Measurements from ENCODE around the gene WDR72.
"Not testable (repeated sequence)": the region's sequence is repeated elsewhere in the genome, so short reads cannot be mapped to it uniquely, and the experiment has no call there.

WDR72 gene

DNA sequence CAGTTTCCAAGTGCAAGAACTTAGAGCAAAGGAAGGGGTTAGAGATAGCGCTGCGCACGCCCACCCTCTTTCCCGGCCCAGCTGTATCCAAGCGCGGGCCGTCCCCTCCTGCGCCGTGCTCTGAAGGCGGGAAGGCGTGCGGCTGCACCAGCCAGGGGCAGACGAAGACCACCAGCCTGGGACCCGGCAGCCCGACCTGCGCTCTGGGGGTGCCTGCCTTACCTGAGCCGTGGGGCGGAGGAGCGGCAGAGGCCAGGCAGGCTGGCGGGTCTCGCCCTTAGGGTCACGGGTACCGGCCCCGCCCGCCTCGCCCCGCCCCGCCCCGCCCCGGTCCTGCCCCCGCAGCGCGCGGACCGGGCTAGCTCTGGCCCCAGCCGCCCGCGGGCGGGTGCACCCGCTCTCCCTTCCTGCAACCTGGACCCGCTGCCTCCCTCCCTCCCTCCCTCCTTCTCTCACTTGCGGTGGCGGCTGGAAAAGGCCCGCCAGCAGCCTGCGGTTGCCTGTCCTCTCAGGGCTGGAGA, at the start of gene WDR72:
TSS of gene WDR72 (minus strand) at position 253 of the 521 bp plus-strand sequence. CDS start 26,514 bp downstream, outside the sequence.
- no peak for DNase-seq (ENCODE audit: low read depth in 2 of 2)

- no peak for DNase-seq (ENCODE audit: low read depth in 2 of 2)
Measured at GRCh38 chr15:53808058-53808706, 48.7 kb upstream of the WDR72 start.

- DNase-seq (ENCODE audit: low read depth in 2 of 2): no peak
Measured at GRCh38 chr15:53807501-53807900, 48.0 kb upstream of the WDR72 start.

DNA sequence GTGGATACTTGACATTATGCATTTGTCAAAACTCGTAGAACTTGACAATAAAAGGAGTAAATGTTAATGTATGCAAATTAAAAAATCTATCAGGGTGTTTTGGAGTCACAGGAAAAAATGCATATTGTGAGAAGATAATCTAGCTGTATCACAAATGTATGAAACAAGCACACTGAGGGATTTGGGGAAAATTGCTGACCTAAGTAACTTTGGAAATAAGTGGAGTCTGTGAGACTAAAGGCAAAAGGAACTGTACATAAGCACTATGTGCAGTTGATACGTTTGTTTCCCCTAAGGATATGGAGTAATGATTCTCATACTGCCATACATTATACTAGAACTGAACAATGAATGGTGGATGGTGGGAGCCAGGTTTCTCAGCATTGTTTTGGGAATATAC, 43.2 kb upstream of the WDR72 start:
- no peak for DNase-seq (ENCODE audit: low read depth in 2 of 2)

- no peak for DNase-seq (ENCODE audit: low read depth in 2 of 2)
Measured at GRCh38 chr15:53791581-53791980, 32.1 kb upstream of the WDR72 start.

- no peak for DNase-seq (ENCODE audit: low read depth in 2 of 2)
Measured at GRCh38 chr15:53789654-53790375, 30.4 kb upstream of the WDR72 start.

GRCh38 chr15:53786401-53786800, 26.9 kb upstream of the WDR72 start:
- no peak for DNase-seq (ENCODE audit: low read depth in 2 of 2)

GRCh38 chr15:53785241-53785640, 25.8 kb upstream of the WDR72 start:
- not testable (repeated sequence) for DNase-seq (ENCODE audit: low read depth in 2 of 2)

DNA sequence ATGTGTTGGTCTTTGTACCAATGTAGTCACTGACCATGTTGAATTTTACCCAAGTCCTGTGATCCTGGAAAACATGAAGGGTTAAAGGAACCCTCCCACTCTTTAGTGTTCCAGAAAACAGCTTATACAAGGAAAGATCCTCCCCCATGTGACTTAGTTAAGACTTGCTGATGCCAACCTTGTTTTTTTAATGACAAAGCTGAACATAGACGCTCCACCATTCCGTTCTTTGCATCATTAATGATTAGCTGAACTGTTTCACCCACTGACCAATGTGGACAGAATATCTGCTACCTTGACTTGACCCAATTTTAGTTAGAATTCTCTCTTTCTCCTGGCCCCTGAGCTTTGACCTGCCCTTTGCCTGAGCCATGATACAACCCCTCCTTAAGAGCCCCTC, 3.5 kb upstream of the WDR72 start:
- DNase-seq (ENCODE audit: low read depth in 2 of 2): no peak

DNA sequence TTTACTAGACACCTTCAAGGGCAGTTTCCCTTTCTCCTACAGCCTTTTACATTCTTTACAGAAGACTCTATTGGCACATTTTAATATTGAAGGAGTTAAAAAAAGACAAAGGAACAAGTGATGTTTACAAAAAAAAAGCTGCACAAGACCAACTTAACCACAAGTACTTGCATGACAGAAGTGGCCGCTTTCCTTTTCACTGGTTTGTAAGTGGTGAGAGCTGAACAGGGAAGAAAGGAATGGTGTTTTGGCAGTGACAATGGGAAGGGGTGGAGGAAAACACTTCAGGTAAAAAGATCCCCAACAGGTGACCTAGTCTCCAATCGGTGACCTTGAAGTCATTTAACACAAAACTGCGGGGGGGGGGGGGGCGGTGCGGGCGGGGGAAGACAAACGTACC, 1.1 kb downstream of the WDR72 start:
- DNase-seq (ENCODE audit: low read depth in 2 of 2): no peak

- DNase-seq (ENCODE audit: low read depth in 2 of 2): no peak
Measured at GRCh38 chr15:53757906-53758305, 1.6 kb downstream of the WDR72 start.

GRCh38 chr15:53753813-53754212, 5.7 kb downstream of the WDR72 start:
- no peak for DNase-seq (ENCODE audit: low read depth in 2 of 2)

- DNase-seq (ENCODE audit: low read depth in 2 of 2): no peak
Measured at GRCh38 chr15:53752406-53752805, 7.1 kb downstream of the WDR72 start.

DNA sequence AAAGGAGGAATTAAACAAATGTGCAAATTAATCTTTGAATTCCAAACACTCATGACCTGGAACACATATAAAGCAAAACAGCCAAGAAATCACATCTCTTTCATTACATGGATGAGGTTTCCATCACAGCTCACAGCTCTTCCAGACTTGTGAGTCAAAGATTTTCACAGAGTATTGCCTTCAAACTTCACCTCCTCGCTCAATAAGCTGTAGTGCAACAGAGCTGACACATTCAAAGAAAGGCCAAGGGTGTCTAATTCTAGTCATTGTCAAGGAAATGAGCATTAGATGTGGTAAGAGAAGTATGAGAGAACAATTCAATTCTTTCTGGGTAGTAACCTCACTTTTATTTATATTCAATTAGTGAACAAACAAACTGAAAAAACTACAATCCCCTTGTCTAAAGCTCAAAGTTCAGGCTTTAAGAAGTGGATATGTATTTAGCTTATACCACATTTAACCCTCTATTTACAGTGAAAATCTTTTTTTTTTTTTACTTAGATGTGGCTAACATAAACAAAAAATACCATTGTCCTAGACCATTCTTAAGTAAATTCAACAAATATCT, 11.9 kb downstream of the WDR72 start:
- no peak for DNase-seq (ENCODE audit: low read depth in 2 of 2)

DNA sequence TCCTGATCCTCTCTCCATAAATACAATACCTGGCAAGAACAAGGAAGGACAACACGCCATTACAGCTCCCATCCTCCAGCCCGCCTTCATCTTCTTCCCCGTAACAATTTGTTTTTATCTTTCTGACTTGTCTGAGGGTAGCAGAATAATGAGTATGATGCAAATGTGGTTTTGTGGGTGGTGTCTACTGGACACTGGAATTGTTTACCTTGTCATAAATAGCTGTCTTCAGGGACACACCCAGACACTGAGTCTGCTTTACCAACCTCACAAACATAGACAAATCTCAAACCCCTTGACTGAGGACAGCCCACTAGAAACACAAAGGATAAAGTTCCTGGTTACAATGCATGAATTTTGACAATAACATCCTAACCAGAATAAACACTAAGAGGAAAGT, 13.4 kb downstream of the WDR72 start:
- DNase-seq (ENCODE audit: low read depth in 2 of 2): no peak

DNA sequence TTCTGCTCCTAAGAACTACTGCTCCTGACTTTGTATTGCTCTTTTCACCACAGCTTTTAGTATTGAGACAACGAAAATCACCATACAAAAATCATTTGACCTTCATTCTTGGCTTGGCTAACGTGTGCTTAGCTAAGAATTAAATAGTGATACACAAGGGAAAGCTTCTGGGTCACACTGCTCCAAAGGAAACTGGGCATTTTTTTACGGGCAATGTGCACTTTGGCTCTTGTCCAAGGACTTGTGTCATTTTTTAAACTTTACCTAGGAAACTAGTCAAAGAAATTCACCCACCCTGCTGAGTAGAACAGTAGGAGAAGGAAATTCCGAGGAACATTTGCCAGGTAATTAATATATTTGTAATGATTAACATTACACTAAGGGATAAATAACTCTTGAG, 19.8 kb downstream of the WDR72 start:
- no peak for DNase-seq (ENCODE audit: low read depth in 2 of 2)

DNA sequence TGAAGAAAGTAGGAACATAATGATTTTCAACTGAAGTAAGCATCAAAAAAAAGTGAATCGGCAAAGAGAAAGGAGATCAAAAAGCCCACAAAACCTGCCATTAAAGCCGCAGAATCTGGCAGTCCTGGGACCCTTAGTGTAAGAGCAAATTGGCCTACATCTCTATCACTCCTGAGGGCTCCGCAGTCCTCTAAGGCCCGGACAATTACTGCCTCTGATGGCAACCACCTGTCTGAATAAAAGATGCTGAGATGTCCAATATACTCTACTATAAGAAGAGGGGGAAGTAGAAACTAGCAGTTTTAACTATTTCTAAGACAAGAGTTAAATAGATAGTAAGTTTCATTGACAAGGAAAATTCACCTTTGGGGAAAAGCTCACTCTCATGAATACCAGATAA, 20.3 kb downstream of the WDR72 start:
- no peak for DNase-seq (ENCODE audit: low read depth in 2 of 2)

GRCh38 chr15:53721334-53722087, 38.0 kb downstream of the WDR72 start:
- DNase-seq (ENCODE audit: low read depth in 2 of 2): no peak

DNA sequence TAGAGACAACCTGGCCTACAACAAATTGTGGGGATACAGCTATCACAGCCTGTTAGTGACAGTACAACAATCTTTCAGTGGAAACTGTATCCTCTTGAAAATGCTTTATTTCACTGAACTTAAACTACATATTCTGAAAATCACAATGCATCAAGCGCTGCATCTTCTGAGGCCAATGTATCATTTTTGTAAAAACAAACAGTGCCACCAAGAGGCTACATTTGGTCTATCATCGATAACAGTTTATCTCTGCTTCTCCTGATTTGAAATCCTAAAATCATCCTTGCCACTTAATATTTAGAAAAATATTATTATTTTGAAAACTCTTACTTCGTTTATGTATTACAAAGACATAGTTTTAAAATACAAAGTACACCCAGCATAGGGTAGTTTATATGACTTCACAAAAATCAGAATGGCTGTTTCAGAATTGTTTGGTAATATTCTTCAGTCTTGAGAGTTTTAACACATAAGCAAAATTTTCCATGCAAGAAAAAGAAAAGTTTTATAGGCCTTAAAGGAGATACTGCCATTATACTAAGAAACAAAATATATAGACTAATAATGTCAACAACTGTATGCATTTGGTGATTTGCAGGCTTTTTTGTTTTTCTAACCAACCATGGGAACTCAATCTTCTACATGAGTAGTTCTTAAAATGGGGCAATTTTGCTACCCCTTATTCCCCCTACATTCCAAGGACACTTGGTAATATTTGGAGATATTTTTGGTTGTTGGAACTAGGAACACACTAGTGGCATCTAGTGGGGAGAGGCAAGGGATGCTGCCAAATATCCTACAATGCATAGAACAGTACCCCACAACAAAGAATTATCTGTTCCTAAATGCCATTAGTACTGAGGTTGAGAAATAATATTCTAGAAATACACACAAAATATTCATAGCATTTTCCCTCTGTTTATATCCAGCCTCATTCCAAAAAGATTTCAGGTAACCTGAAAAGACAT, 42.3 kb downstream of the WDR72 start:
- no peak for DNase-seq (ENCODE audit: low read depth in 2 of 2)

GRCh38 chr15:53713218-53713617, 46.2 kb downstream of the WDR72 start:
- DNase-seq (ENCODE audit: low read depth in 2 of 2): no peak

DNA sequence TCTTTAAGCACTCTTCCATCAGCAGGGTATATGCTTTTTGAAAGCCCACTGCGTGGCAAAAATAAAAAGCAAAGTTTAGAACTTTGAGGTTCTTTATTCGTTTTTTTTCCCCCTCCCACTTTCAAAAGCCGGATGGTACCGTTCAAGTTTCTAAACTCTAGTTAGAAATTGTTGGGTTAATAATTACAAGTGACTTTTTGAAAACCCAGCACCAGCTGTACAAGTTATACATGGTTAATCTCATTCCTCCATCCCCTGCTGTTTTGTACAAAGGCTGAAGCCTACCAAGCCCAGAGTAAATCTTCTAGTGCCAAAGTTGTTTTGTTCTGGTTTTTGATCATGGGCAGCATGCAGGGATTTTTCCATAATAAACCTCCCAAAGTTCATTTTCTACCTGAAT, 48.6 kb downstream of the WDR72 start:
- DNase-seq (ENCODE audit: low read depth in 2 of 2): no peak
